Esophagus squamous epithelium (tissue), 4 donors: ENCODE data around the gene SFRP2.

ENCODE experiments used
- CTCF ChIP-seq, 6 experiments: fragments of 450-650 bp in 4 of 6; fragments of 200-600 bp in 2 of 6; sonication (generic) in 2 of 6; IDR thresholded peaks; one replicate each; pipeline ENCODE4 v1.5.1; 2016 to 2019; ENCODE audit warnings: antibody characterized with exemption in 6 of 6, mild to moderate bottlenecking in 4 of 6, moderate library complexity in 4 of 6
- POLR2A ChIP-seq, 4 donors: fragments of 450-650 bp; IDR thresholded peaks; one replicate each; pipeline ENCODE4 v1.6.1; 2017; ENCODE audit warnings: antibody characterized with exemption in 4 of 4, mild to moderate bottlenecking in 4 of 4, moderate library complexity in 3 of 4

GRCh38 chr4:153791746-153792617 lies 3.1 kb upstream of the SFRP2 start:
- peak in 5 of 6 experiments; percentile 6 to 46 (median 21) for TF ChIP-seq CTCF (IDR thresholded peaks at IDR 0.05)
- no peak for TF ChIP-seq POLR2A (IDR thresholded peaks at IDR 0.05)
